Measurements from ENCODE around the gene BHLHA9. TPM values are rescaled to one million over a fixed set of nuclear protein-coding genes. Genes with fewer than 3 reads are reported as not detected.

The BHLHA9 gene
- total and polyA plus RNA-seq, 2 of the 8 experiments (the other 6 are each of a cell fraction or from before 2014, with no cell fraction given): 0.29 to 0.34 TPM

- no peak overlapping the region for H3K4me2 ChIP-seq (ENCODE audit: insufficient read depth in 1 of 2, low read depth in 2 of 2, low read length in 2 of 2)
- H2BK12ac ChIP-seq (ENCODE audit: low read depth, low read length): no peak overlapping the region
- H2AK5ac ChIP-seq (ENCODE audit: low read depth, low read length): no peak overlapping the region
- ChIA-PET POLR2A (ENCODE audit: partially characterized antibody) (interaction anchor here (0.9 kb wide), 1 partner anchor 37 kb away, joined by 3 read pairs; no protein-coding TSS in a partner anchor), CTCF (ENCODE audit: partially characterized antibody) (interaction anchor here (0.9 to 2.8 kb wide), 3 partner anchors 28 to 185 kb away, joined by 3 to 12 read pairs (median 4); no protein-coding TSS in a partner anchor)
- H3K4me3 ChIP-seq (ENCODE audit: extremely low read depth in 1 of 4, insufficient read depth in 2 of 4, low read depth in 3 of 4, low read length in 4 of 4): no peak overlapping the region
- no peak overlapping the region for H4K91ac ChIP-seq (replicated peaks; ENCODE audit: insufficient read length, low read length)
- H3K14ac ChIP-seq (ENCODE audit: insufficient read length): no peak overlapping the region
- H3K9ac ChIP-seq (replicated peaks in 1 of 4; ENCODE audit: extremely low read depth in 1 of 4, low read depth in 3 of 4, low read length in 3 of 4): no peak overlapping the region
- FAIRE-seq (no peak), DNase-seq (ENCODE audit: low read depth in 1 of 2, low spot score in 2 of 2) (no peak)
- 95% methylated on average over 5 of the region's 5 CpGs; no CpG with 5 or more reads in 1 of the 2 experiments for WGBS, 2 experiments (ENCODE audit: extremely low coverage in 1 of 2, insufficient coverage in 1 of 2, insufficient read length in 1 of 2, insufficient replicate concordance in 2 of 2, low coverage in 1 of 2, low lambda C conversion rate in 2 of 2, missing lambda C conversion rate in 1 of 2)
- no peak overlapping the region for H3K18ac ChIP-seq (ENCODE audit: extremely low read depth, low read length)
- no peaks in the 10 kb centered on the region for H4K20me1 ChIP-seq (replicated peaks in 1 of 2; ENCODE audit: control insufficient read depth in 1 of 2, insufficient read depth in 2 of 2, low read length in 2 of 2)
- H3K4me1 ChIP-seq (replicated peaks in 1 of 4; ENCODE audit: control insufficient read depth in 3 of 4, insufficient read depth in 4 of 4, low read length in 3 of 4): no peaks in the 10 kb centered on the region
- no peak overlapping the region for H4K8ac ChIP-seq (ENCODE audit: extremely low read depth, insufficient read depth, low read length)
- no peaks in the 10 kb centered on the region for H3K27me3 ChIP-seq (replicated peaks in 1 of 4; ENCODE audit: control insufficient read depth in 3 of 4, extremely low read depth in 1 of 4, insufficient read depth in 3 of 4, low read length in 3 of 4)
- H2BK120ac ChIP-seq (replicated peaks; ENCODE audit: low read depth, low read length): no peak overlapping the region
- no peak overlapping the region for H2AFZ ChIP-seq (ENCODE audit: low read length)
- no peak overlapping the region for H3K56ac ChIP-seq (replicated peaks; ENCODE audit: insufficient read length, low read depth, low read length)
- no peaks in the 10 kb centered on the region for H3K79me1 ChIP-seq (ENCODE audit: low read depth, low read length)
- H3K9me3 ChIP-seq (ENCODE audit: insufficient read depth in 2 of 2, low read depth in 1 of 2, low read length in 1 of 2): no peaks in the 10 kb centered on the region
- H4K5ac ChIP-seq (ENCODE audit: insufficient read length, low read depth, low read length): no peak overlapping the region
- H3K36me3 ChIP-seq (ENCODE audit: control insufficient read depth in 2 of 4, insufficient read depth in 4 of 4, low read length in 3 of 4): no peaks in the 10 kb centered on the region
- H2BK5ac ChIP-seq (ENCODE audit: low read depth, low read length): no peak overlapping the region
- H3K4ac ChIP-seq (replicated peaks; ENCODE audit: insufficient read length, low read depth, low read length): no peak overlapping the region
- H3K23ac ChIP-seq (ENCODE audit: insufficient read length): no peak overlapping the region
- no peaks in the 10 kb centered on the region for H3K79me2 ChIP-seq (ENCODE audit: control insufficient read depth in 1 of 2, insufficient read depth in 2 of 2, low read length in 2 of 2)
- H2BK15ac ChIP-seq (ENCODE audit: low read length): no peak overlapping the region
- H3K23me2 ChIP-seq (ENCODE audit: low read depth, low read length): no peaks in the 10 kb centered on the region
- H2BK20ac ChIP-seq (ENCODE audit: low read length): no peak overlapping the region
- no peak overlapping the region for H3K27ac ChIP-seq (ENCODE audit: low read depth, low read length)
- TF ChIP-seq CEBPB (IDR thresholded peaks at IDR 0.05; ENCODE audit: low read depth, low read length) (no peak), RNF2 (IDR thresholded peaks at IDR 0.05; ENCODE audit: borderline replicate concordance, low read depth, low read length, missing control alignments, poor library complexity, severe bottlenecking) (no peak), YY1 (IDR thresholded peaks at IDR 0.05; ENCODE audit: low read depth, low read length) (no peak), ZNF274 (IDR thresholded peaks at IDR 0.05; ENCODE audit: borderline replicate concordance, extremely low read depth, low read length) (no peak), POLR2A (IDR thresholded peaks at IDR 0.05; ENCODE audit: control extremely low read depth in 1 of 2, low read depth in 2 of 2, low read length in 2 of 2) (no peak), JUND (IDR thresholded peaks at IDR 0.05; ENCODE audit: low read length) (no peak), CBX8 (IDR thresholded peaks at IDR 0.05; ENCODE audit: borderline replicate concordance, low read depth, low read length) (no peak)
Measured at GRCh38 chr17:1304522-1304921, 34.3 kb downstream of the BHLHA9 start.
